Sigmoid colon (tissue), 4 donors: ENCODE data around the gene CSDE1.

Experiments used
- EP300 ChIP-seq, 4 donors: sonication (generic); formaldehyde crosslinking; IDR thresholded peaks; one replicate each; pipeline ENCODE4 v1.6.1; 2017; ENCODE audit warnings: antibody characterized with exemption in 4 of 4
- POLR2A ChIP-seq, 2 donors: fragments of 450-650 bp; IDR thresholded peaks; one replicate each; pipeline ENCODE4 v1.6.1; 2016; ENCODE audit warnings: antibody characterized with exemption in 2 of 2, mild to moderate bottlenecking in 2 of 2, moderate library complexity in 2 of 2
- TF ChIP-seq, protein P1 (sequence below), 4 experiments: fragments of 450-650 bp in 3 of 4; fragments of 200-600 bp in 1 of 4; IDR thresholded peaks; one replicate each; pipeline ENCODE4 v1.5.1; 2016 to 2019; ENCODE audit warnings: antibody characterized with exemption in 4 of 4, mild to moderate bottlenecking in 3 of 4, moderate library complexity in 2 of 4

DNA sequence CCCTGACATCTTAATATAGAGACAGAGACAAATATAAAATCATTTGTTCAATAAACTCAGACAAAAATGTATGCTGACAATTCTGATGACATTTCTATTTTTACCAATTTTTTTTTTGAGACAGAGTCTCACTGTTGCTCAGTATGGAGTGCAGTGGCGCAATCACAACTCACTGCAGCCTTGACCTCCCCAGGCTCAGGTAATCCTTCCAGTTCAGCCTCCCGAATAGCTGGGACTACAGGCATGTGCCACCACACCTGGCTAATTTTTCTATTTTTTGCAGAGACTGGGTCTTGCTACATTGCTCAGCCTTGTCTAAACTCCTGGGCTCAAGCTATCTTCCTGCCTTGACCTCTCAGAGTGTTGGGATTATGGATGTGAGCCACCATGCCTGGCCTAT is 36.3 kb upstream of the CSDE1 start:
- TF ChIP-seq, protein P1, sequence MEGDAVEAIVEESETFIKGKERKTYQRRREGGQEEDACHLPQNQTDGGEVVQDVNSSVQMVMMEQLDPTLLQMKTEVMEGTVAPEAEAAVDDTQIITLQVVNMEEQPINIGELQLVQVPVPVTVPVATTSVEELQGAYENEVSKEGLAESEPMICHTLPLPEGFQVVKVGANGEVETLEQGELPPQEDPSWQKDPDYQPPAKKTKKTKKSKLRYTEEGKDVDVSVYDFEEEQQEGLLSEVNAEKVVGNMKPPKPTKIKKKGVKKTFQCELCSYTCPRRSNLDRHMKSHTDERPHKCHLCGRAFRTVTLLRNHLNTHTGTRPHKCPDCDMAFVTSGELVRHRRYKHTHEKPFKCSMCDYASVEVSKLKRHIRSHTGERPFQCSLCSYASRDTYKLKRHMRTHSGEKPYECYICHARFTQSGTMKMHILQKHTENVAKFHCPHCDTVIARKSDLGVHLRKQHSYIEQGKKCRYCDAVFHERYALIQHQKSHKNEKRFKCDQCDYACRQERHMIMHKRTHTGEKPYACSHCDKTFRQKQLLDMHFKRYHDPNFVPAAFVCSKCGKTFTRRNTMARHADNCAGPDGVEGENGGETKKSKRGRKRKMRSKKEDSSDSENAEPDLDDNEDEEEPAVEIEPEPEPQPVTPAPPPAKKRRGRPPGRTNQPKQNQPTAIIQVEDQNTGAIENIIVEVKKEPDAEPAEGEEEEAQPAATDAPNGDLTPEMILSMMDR (IDR thresholded peaks at IDR 0.05) = no peak
- TF ChIP-seq POLR2A (IDR thresholded peaks at IDR 0.05) (no peak), EP300 (IDR thresholded peaks at IDR 0.05) (no peak)
